ENCODE results near the gene METRN. TPM values are rescaled to one million over a fixed set of nuclear protein-coding genes. Genes with fewer than 3 reads are reported as not detected.
"Not testable (repeated sequence)": the region's sequence is repeated elsewhere in the genome, so short reads cannot be mapped to it uniquely, and the experiment has no call there.

METRN gene
- total RNA-seq, 4 donors from 2014 or later = 56.5 to 143 (median 78.0) TPM

GRCh38 chr16:752007-752312 is 37.0 kb downstream of the METRN start:
- no peak overlapping the region for H3K27ac ChIP-seq (replicated peaks in 1 of 4)
- intact Hi-C loops (cut with DNase I) = no loop called here
- H3K4me3 ChIP-seq = no peak overlapping the region
- no peaks in the 10 kb centered on the region for H3K4me1 ChIP-seq
- H3K36me3 ChIP-seq = no peaks in the 10 kb centered on the region
- no peaks in the 10 kb centered on the region for H3K9me3 ChIP-seq
- 49% methylated on average over 10 of the region's 10 CpGs for WGBS
- peaks cover 0 to 21% (median 0%) of the 10 kb centered on the region in 4 donors for H3K27me3 ChIP-seq
- no peak for DNase-seq (ENCODE audit: extremely low spot score)
- TF ChIP-seq EP300 (IDR thresholded peaks at IDR 0.05) (no peak), CTCF (IDR thresholded peaks at IDR 0.05) (no peak), POLR2A (IDR thresholded peaks at IDR 0.05; ENCODE audit: low read depth) (no peak), POLR2AphosphoS5 (IDR thresholded peaks at IDR 0.05) (no peak)

GRCh38 chr16:754121-754607 is 39.2 kb downstream of the METRN start:
- H3K4me3 ChIP-seq; H3K9me3 ChIP-seq; intact Hi-C loops (cut with DNase I); H3K4me1 ChIP-seq; DNase-seq (ENCODE audit: extremely low spot score); H3K27ac ChIP-seq (replicated peaks in 1 of 4); H3K36me3 ChIP-seq: not testable (repeated sequence)
- H3K27me3 ChIP-seq = peaks cover 0 to 21% (median 0%) of the 10 kb centered on the region in 4 donors
- 84% methylated on average over 11 of the region's 11 CpGs for WGBS

GRCh38 chr16:754656-755055 is 39.7 kb downstream of the METRN start:
- DNase-seq (ENCODE audit: extremely low spot score) = no peak
- H3K4me1 ChIP-seq = no peaks in the 10 kb centered on the region
- intact Hi-C loops (cut with DNase I) = no loop called here
- no peaks in the 10 kb centered on the region for H3K9me3 ChIP-seq
- TF ChIP-seq POLR2A (IDR thresholded peaks at IDR 0.05; ENCODE audit: low read depth) (no peak), EP300 (IDR thresholded peaks at IDR 0.05) (no peak), POLR2AphosphoS5 (IDR thresholded peaks at IDR 0.05) (no peak), CTCF (IDR thresholded peaks at IDR 0.05) (no peak)
- peaks cover 0 to 21% (median 0%) of the 10 kb centered on the region in 4 donors for H3K27me3 ChIP-seq
- no peaks in the 10 kb centered on the region for H3K36me3 ChIP-seq
- no peak overlapping the region for H3K4me3 ChIP-seq
- no peak overlapping the region for H3K27ac ChIP-seq (replicated peaks in 1 of 4)
- 62% methylated on average over 11 of the region's 11 CpGs for WGBS

GRCh38 chr16:756428-756827 is 41.5 kb downstream of the METRN start:
- TF ChIP-seq EP300 (IDR thresholded peaks at IDR 0.05) = no peak
- no peak for TF ChIP-seq POLR2A (IDR thresholded peaks at IDR 0.05; ENCODE audit: low read depth)
- no peak for TF ChIP-seq POLR2AphosphoS5 (IDR thresholded peaks at IDR 0.05)
- no peak for TF ChIP-seq CTCF (IDR thresholded peaks at IDR 0.05)
- H3K27me3 ChIP-seq = peaks cover 0 to 28% (median 0%) of the 10 kb centered on the region in 4 donors

GRCh38 chr16:759110-759910 is 44.4 kb downstream of the METRN start:
- Histone ChIP-seq H3K4me1 (no peaks in the 10 kb centered on the region), H3K36me3 (no peaks in the 10 kb centered on the region), H3K9me3 (no peaks in the 10 kb centered on the region), H3K4me3 (no peak overlapping the region), H3K27me3 (peaks cover 0 to 44% (median 1%) of the 10 kb centered on the region in 4 donors), H3K27ac (replicated peaks in 1 of 4) (no peak overlapping the region)
- intact Hi-C loops (cut with DNase I) = no loop called here
- WGBS = 79% methylated on average over 31 of the region's 34 CpGs
- TF ChIP-seq POLR2AphosphoS5 (IDR thresholded peaks at IDR 0.05) = no peak
- TF ChIP-seq EP300 (IDR thresholded peaks at IDR 0.05) = no peak
- TF ChIP-seq CTCF (IDR thresholded peaks at IDR 0.05) = no peak
- TF ChIP-seq POLR2A (IDR thresholded peaks at IDR 0.05; ENCODE audit: low read depth) = no peak
- no peak for DNase-seq (ENCODE audit: extremely low spot score)

More at GRCh38 chr16:756428-756827, 41.5 kb downstream of the METRN start:
- no peak overlapping the region for H3K4me3 ChIP-seq
- 83% methylated on average over 5 of the region's 5 CpGs for WGBS
- no peaks in the 10 kb centered on the region for H3K9me3 ChIP-seq
- no peak for DNase-seq (ENCODE audit: extremely low spot score)
- intact Hi-C loops (cut with DNase I) = no loop called here
- no peak overlapping the region for H3K27ac ChIP-seq (replicated peaks in 1 of 4)
- H3K36me3 ChIP-seq = no peaks in the 10 kb centered on the region
- no peaks in the 10 kb centered on the region for H3K4me1 ChIP-seq

Data from esophagus muscularis mucosa (tissue), 4 donors.